ENCODE results near the gene ECHDC3. TPM values are rescaled to one million over a fixed set of nuclear protein-coding genes. Genes with fewer than 3 reads are reported as not detected.

The ECHDC3 gene
- total and polyA plus RNA-seq, 2 donors (not counting 3 experiments of a cell fraction or from before 2014, with no cell fraction given): 6.0 to 7.3 TPM

GRCh38 chr10:11740907-11741306 is 1.3 kb upstream of the ECHDC3 start:
- no peak for FAIRE-seq
- H3K9ac ChIP-seq (replicated peaks; ENCODE audit: extremely low read depth, insufficient read depth, low read length): no peak overlapping the region
- no peaks in the 10 kb centered on the region for H3K36me3 ChIP-seq (ENCODE audit: control insufficient read depth in 2 of 2, extremely low read depth in 1 of 2, insufficient read depth in 2 of 2, low read length in 2 of 2)
- no peak overlapping the region for H2AFZ ChIP-seq (ENCODE audit: low read depth, low read length)
- peaks cover 0 to 2% of the 10 kb centered on the region in 2 experiments for H3K27me3 ChIP-seq (ENCODE audit: control insufficient read depth in 2 of 2, insufficient read depth in 2 of 2, low read length in 2 of 2)
- BruUV-seq (replicated peaks): no TSS peak
- intact Hi-C loops (cut with micrococcal nuclease): loop anchor here (5.0 kb wide), 1 partner anchor 224 kb away; no protein-coding TSS in a partner anchor
- peaks cover 3% of the 10 kb centered on the region for H3K4me1 ChIP-seq (ENCODE audit: control insufficient read depth, extremely low read depth, insufficient read depth, low read length)
- no peak for DNase-seq (ENCODE audit: low read depth, low spot score)
- H3K4me2 ChIP-seq (ENCODE audit: insufficient read depth, low read length): no peak overlapping the region
- H3K9me1 ChIP-seq (replicated peaks; ENCODE audit: control insufficient read depth, extremely low read depth, insufficient read depth, low read length): no peaks in the 10 kb centered on the region
- H3K27ac ChIP-seq (ENCODE audit: insufficient read depth, low read depth, low read length): no peak overlapping the region
- no peaks in the 10 kb centered on the region for H4K20me1 ChIP-seq (replicated peaks; ENCODE audit: control insufficient read depth, extremely low read depth, insufficient read depth, low read length)
- no peak for TF ChIP-seq MYC (IDR thresholded peaks at IDR 0.05; ENCODE audit: low read depth, low read length)
- TF ChIP-seq POLR2AphosphoS5 (IDR thresholded peaks at IDR 0.05; ENCODE audit: insufficient read depth, low read depth, low read length): no peak
- no peak for TF ChIP-seq GATA2 (IDR thresholded peaks at IDR 0.05; ENCODE audit: insufficient read depth, insufficient read length, low read depth, low read length)
- TF ChIP-seq, protein P1, sequence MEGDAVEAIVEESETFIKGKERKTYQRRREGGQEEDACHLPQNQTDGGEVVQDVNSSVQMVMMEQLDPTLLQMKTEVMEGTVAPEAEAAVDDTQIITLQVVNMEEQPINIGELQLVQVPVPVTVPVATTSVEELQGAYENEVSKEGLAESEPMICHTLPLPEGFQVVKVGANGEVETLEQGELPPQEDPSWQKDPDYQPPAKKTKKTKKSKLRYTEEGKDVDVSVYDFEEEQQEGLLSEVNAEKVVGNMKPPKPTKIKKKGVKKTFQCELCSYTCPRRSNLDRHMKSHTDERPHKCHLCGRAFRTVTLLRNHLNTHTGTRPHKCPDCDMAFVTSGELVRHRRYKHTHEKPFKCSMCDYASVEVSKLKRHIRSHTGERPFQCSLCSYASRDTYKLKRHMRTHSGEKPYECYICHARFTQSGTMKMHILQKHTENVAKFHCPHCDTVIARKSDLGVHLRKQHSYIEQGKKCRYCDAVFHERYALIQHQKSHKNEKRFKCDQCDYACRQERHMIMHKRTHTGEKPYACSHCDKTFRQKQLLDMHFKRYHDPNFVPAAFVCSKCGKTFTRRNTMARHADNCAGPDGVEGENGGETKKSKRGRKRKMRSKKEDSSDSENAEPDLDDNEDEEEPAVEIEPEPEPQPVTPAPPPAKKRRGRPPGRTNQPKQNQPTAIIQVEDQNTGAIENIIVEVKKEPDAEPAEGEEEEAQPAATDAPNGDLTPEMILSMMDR (IDR thresholded peaks at IDR 0.05; ENCODE audit: extremely low read depth in 1 of 2, insufficient read depth in 1 of 2, low read depth in 1 of 2, low read length in 2 of 2): no peak
- no peak for TF ChIP-seq FOS (IDR thresholded peaks at IDR 0.05; ENCODE audit: borderline replicate concordance, insufficient read depth, low read length)
- TF ChIP-seq JUN (IDR thresholded peaks at IDR 0.05; ENCODE audit: borderline replicate concordance, insufficient read depth, insufficient read length, low read depth): no peak
- TF ChIP-seq EZH2 (IDR thresholded peaks at IDR 0.05; ENCODE audit: borderline replicate concordance, low read depth, low read length, severe bottlenecking): no peak
- TF ChIP-seq POLR2A (IDR thresholded peaks at IDR 0.05; ENCODE audit: low read depth, low read length): no peak
- no peak for TF ChIP-seq MAX (IDR thresholded peaks at IDR 0.05; ENCODE audit: insufficient read depth, insufficient read length)
- no peaks in the 10 kb centered on the region for H3K79me2 ChIP-seq (ENCODE audit: control insufficient read depth, insufficient read depth, low read length)
- no peak overlapping the region for H3K4me3 ChIP-seq (replicated peaks in 1 of 3; ENCODE audit: insufficient read depth in 1 of 3, low read depth in 1 of 3, low read length in 3 of 3)
- POLR2A ChIA-PET: no interaction called here
- no peaks in the 10 kb centered on the region for H3K9me3 ChIP-seq (replicated peaks; ENCODE audit: control insufficient read depth, insufficient read depth, low read length)
- dilution Hi-C loops (cut with MboI; ENCODE audit: extremely low pct_ligation_motif_present, low sequenced_read_pairs): no loop called here
- CTCF ChIA-PET: no interaction called here
